SK-N-SH treated with all-trans-retinoic acid at 6 μM for 48 hours (cell line): ENCODE data around the gene KPNA6.

ENCODE experiments used
- BACH2 ChIP-seq: fragments of 250-450 bp; sonication (Bioruptor Pico); IDR thresholded peaks from 2 replicates; pipeline ENCODE4 v1.9.0; 2021; ENCODE audit warnings: mild to moderate bottlenecking, borderline replicate concordance
- PATZ1 ChIP-seq: fragments of 250-450 bp; sonication (Bioruptor Pico); IDR thresholded peaks from 2 replicates; pipeline ENCODE4 v1.8.0; 2020; ENCODE audit warnings: mild to moderate bottlenecking, moderate library complexity, borderline replicate concordance

DNA sequence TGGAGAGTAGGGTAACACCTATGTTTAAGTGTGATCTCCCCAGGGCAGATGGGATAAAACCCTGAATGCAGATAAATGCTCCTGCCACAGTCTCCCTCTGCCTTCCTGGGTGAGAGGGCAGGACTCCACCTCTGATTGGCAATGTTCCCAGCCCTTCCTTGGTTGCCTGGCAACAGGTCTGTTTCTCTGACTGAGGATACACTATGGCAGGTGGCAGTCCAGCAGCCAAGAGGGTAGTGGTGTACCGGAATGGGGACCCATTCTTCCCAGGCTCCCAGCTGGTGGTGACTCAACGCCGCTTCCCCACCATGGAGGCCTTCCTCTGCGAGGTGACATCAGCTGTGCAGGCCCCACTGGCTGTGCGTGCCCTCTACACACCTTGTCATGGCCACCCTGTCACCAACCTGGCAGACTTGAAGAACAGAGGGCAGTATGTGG is 101.1 kb downstream of the KPNA6 start, which contains the start of gene DCDC2B:
- TF ChIP-seq BACH2 (no peak), PATZ1 (CRISPR knock-in tag) (no peak)
